Caco-2 (cell line): Measurements from ENCODE around the gene EPS8L1. TPM values are rescaled to one million over a fixed set of nuclear protein-coding genes. Genes with fewer than 3 reads are reported as not detected.

ENCODE experiments used
- BruUV-seq: library from RNA; stranded (reverse); fragments of 400-500 nt; replicated peaks from 2 replicates; lab custom pipeline; 2021; lab: Mats Ljungman, UMichigan
- CTCF ChIA-PET: fragments of 300-600 bp; sonication (Branson Sonifier 250); formaldehyde crosslinking; loops from one replicate; lab custom pipeline; 2022; ENCODE audit warnings: antibody characterized with exemption; lab: Charles Lee
- POLR2A ChIA-PET: fragments of 300-600 bp; sonication (Branson Sonifier 250); formaldehyde crosslinking; loops from one replicate; lab custom pipeline; 2022; ENCODE audit warnings: antibody characterized with exemption; lab: Charles Lee
- DNase-seq, 2 experiments: peaks; one replicate each; pipeline versions ENCODE4 v3.0.0 to v3.0.0-alpha.2; 2020 to 2022
- H3K27me3 ChIP-seq: replicated peaks from 2 replicates; pipeline ENCODE4 v1.6.0; 2011; ENCODE audit warnings: low read length; ENCODE audit not compliant: control insufficient read depth, insufficient read depth
- H3K36me3 ChIP-seq: 2 replicates; pipeline ENCODE4 v1.5.1; 2011; ENCODE audit warnings: low read length; ENCODE audit not compliant: control insufficient read depth, insufficient read depth
- H3K4me1 ChIP-seq: fragments of 250-450 bp; sonication (Bioruptor Pico); 2 replicates; pipeline ENCODE4 v1.5.1; 2020; ENCODE audit warnings: mild to moderate bottlenecking
- H3K4me3 ChIP-seq: 2 replicates; pipeline ENCODE4 v1.5.1; 2011; ENCODE audit warnings: low read depth, mild to moderate bottlenecking, control low read depth, low read length
- H3K9me3 ChIP-seq: fragments of 250-450 bp; sonication (Bioruptor Pico); 2 replicates; pipeline ENCODE4 v1.5.1; 2020; ENCODE audit warnings: mild to moderate bottlenecking, moderate library complexity
- H3K27ac Mint-ChIP-seq: one replicate; pipeline ENCODE4 v1.8.0; 2022; ENCODE audit warnings: mixed read lengths; ENCODE audit not compliant: unreplicated experiment
- H3K27me3 Mint-ChIP-seq: one replicate; pipeline ENCODE4 v1.8.0; 2022; ENCODE audit warnings: mixed read lengths; ENCODE audit not compliant: insufficient read depth, unreplicated experiment
- H3K36me3 Mint-ChIP-seq: one replicate; pipeline ENCODE4 v1.8.0; 2022; ENCODE audit warnings: mild to moderate bottlenecking, mixed read lengths; ENCODE audit not compliant: insufficient read depth, unreplicated experiment
- H3K4me1 Mint-ChIP-seq: one replicate; pipeline ENCODE4 v1.8.0; 2022; ENCODE audit warnings: low read depth, mixed read lengths; ENCODE audit not compliant: unreplicated experiment
- H3K4me3 Mint-ChIP-seq: one replicate; pipeline ENCODE4 v1.8.0; 2022; ENCODE audit warnings: mild to moderate bottlenecking, moderate library complexity, mixed read lengths; ENCODE audit not compliant: unreplicated experiment
- H3K9me3 Mint-ChIP-seq: one replicate; pipeline ENCODE4 v1.8.0; 2022; ENCODE audit warnings: mixed read lengths; ENCODE audit not compliant: unreplicated experiment
- intact Hi-C: fragments of 100-400 bp; cut with micrococcal nuclease; formaldehyde crosslinking; loops from one replicate; pipeline ENCODE4 v1.10.0; 2022; ENCODE audit not compliant: unreplicated experiment
- total RNA-seq: library from RNA; stranded (reverse); gene quantifications from 2 replicates; pipeline ENCODE4 v1.2.3, GENCODE V29; 2022
- TF ChIP-seq, protein P1 (sequence below), 2 experiments: fragments of 200-600 bp in 1 of 2; IDR thresholded peaks; 1 replicate in 1 of 2; 2 replicates in 1 of 2; pipeline versions ENCODE4 v1.5.1 to v1.8.0; 2011 to 2022; ENCODE audit warnings: antibody characterized with exemption in 1 of 2, control low read depth in 1 of 2, inconsistent platforms in 1 of 2, low read depth in 1 of 2, low read length in 1 of 2, mild to moderate bottlenecking in 1 of 2, moderate library complexity in 1 of 2; ENCODE audit not compliant: insufficient read depth in 1 of 2, severe bottlenecking in 1 of 2, unreplicated experiment in 1 of 2

Gene EPS8L1
- total RNA-seq, 1 experiment from 2014 or later = 135 TPM

DNA sequence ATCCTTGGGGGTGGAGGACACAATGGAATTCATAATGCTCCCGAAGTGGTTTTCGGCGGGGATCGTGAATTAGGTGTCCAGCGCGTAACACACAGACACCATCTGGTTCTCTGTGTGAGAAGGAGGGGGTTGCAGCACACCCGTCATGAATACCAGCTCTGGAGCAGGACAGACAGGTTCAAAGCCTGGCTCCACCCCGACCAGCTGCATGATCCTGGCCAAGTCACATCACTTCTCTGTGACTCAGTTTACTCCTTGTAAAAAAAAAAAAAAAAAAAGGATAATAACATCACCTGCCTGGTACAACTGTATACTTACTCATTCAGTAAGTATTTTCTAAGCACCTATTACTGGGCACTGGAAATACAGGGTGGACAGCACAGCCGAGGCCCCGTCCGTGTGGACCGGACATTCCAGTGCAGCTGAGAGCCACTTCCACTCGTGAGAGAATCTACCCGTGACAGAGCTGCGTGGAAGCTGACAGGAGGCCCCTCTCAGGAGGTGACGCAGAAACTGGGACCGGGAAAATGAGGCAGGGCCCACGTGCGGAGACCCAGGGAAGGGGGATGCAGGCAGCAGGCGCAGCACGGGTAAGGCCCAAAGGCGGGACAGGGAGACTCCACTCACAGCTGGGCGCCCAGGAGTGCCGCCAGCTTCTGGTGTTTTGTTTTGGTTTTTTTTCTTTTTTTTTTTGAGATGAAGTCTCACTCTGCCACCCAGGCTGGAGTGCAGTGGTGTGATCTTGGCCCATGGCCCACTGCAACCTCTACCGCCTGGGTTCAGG is 24.7 kb upstream of the EPS8L1 start:
- no TSS peak for BruUV-seq
- DNase-seq = no peak
- TF ChIP-seq, protein P1, sequence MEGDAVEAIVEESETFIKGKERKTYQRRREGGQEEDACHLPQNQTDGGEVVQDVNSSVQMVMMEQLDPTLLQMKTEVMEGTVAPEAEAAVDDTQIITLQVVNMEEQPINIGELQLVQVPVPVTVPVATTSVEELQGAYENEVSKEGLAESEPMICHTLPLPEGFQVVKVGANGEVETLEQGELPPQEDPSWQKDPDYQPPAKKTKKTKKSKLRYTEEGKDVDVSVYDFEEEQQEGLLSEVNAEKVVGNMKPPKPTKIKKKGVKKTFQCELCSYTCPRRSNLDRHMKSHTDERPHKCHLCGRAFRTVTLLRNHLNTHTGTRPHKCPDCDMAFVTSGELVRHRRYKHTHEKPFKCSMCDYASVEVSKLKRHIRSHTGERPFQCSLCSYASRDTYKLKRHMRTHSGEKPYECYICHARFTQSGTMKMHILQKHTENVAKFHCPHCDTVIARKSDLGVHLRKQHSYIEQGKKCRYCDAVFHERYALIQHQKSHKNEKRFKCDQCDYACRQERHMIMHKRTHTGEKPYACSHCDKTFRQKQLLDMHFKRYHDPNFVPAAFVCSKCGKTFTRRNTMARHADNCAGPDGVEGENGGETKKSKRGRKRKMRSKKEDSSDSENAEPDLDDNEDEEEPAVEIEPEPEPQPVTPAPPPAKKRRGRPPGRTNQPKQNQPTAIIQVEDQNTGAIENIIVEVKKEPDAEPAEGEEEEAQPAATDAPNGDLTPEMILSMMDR (IDR thresholded peaks at IDR 0.05; ENCODE audit: insufficient read depth in 1 of 2, low read depth in 1 of 2, low read length in 1 of 2, severe bottlenecking in 1 of 2, unreplicated experiment in 1 of 2) = no peak
- no peaks in the 10 kb centered on the region for H3K4me1 ChIP-seq
- H3K27me3 ChIP-seq = no peaks in the 10 kb centered on the region
- CTCF ChIA-PET = interaction anchor here (0.7 kb wide), 2 partner anchors 23 to 96 kb away, joined by 6 read pairs; no protein-coding TSS in a partner anchor
- H3K9me3 ChIP-seq = no peaks in the 10 kb centered on the region
- peaks cover 8% of the 10 kb centered on the region for H3K36me3 ChIP-seq
- H3K4me1 Mint-ChIP-seq = no peaks in the 10 kb centered on the region
- no peak overlapping the region for H3K4me3 Mint-ChIP-seq
- no peaks in the 10 kb centered on the region for H3K27me3 Mint-ChIP-seq
- no peak overlapping the region for H3K4me3 ChIP-seq
- intact Hi-C loops = no loop called here
- H3K27ac Mint-ChIP-seq = no peak overlapping the region
- POLR2A ChIA-PET = interaction anchor here (0.6 kb wide), 2 partner anchors 290 to 350 kb away, joined by 3 to 6 read pairs; no protein-coding TSS in a partner anchor
- H3K9me3 Mint-ChIP-seq = no peaks in the 10 kb centered on the region
- H3K36me3 Mint-ChIP-seq = peaks cover 93% of the 10 kb centered on the region

GRCh38 chr19:55053735-55054134 is 21.9 kb upstream of the EPS8L1 start:
- ChIA-PET CTCF (no interaction called here), POLR2A (no interaction called here)
- no TSS peak for BruUV-seq
- no peaks in the 10 kb centered on the region for H3K27me3 Mint-ChIP-seq
- no peaks in the 10 kb centered on the region for H3K9me3 ChIP-seq
- no peak for DNase-seq
- no peaks in the 10 kb centered on the region for H3K27me3 ChIP-seq
- H3K36me3 Mint-ChIP-seq = peaks cover 95% of the 10 kb centered on the region
- no peaks in the 10 kb centered on the region for H3K4me1 Mint-ChIP-seq
- TF ChIP-seq, protein P1 (IDR thresholded peaks at IDR 0.05; ENCODE audit: insufficient read depth in 1 of 2, low read depth in 1 of 2, low read length in 1 of 2, severe bottlenecking in 1 of 2, unreplicated experiment in 1 of 2) = no peak
- H3K9me3 Mint-ChIP-seq = no peaks in the 10 kb centered on the region
- no peak overlapping the region for H3K27ac Mint-ChIP-seq
- H3K4me3 ChIP-seq = no peak overlapping the region
- intact Hi-C loops = no loop called here
- peaks cover 4% of the 10 kb centered on the region for H3K36me3 ChIP-seq
- no peaks in the 10 kb centered on the region for H3K4me1 ChIP-seq
- H3K4me3 Mint-ChIP-seq = no peak overlapping the region

GRCh38 chr19:55056827-55057226 is 18.8 kb upstream of the EPS8L1 start:
- no peak for DNase-seq
- H3K4me3 Mint-ChIP-seq = no peak overlapping the region
- 0 out of 2 replicates have a peak, but pooled peaks cover under 1% of the 10 kb centered on the region for H3K4me1 ChIP-seq
- H3K9me3 ChIP-seq = no peaks in the 10 kb centered on the region
- H3K36me3 Mint-ChIP-seq = peaks cover 80% of the 10 kb centered on the region
- no peaks in the 10 kb centered on the region for H3K9me3 Mint-ChIP-seq
- intact Hi-C loops = no loop called here
- no peaks in the 10 kb centered on the region for H3K27me3 ChIP-seq
- ChIA-PET POLR2A (no interaction called here), CTCF (no interaction called here)
- peaks cover 6% of the 10 kb centered on the region for H3K4me1 Mint-ChIP-seq
- TF ChIP-seq, protein P1 (IDR thresholded peaks at IDR 0.05; ENCODE audit: insufficient read depth in 1 of 2, low read depth in 1 of 2, low read length in 1 of 2, severe bottlenecking in 1 of 2, unreplicated experiment in 1 of 2) = no peak
- H3K27ac Mint-ChIP-seq = no peak overlapping the region
- H3K4me3 ChIP-seq = no peak overlapping the region
- no TSS peak for BruUV-seq
- H3K27me3 Mint-ChIP-seq = no peaks in the 10 kb centered on the region
- H3K36me3 ChIP-seq = peaks cover 1% of the 10 kb centered on the region
